ENCODE data around the gene CA6. TPM values are rescaled to one million over a fixed set of nuclear protein-coding genes. Genes with fewer than 3 reads are reported as not detected.
"Not testable (repeated sequence)": the region's sequence is repeated elsewhere in the genome, so short reads cannot be mapped to it uniquely, and the experiment has no call there.

Gene CA6
- total RNA-seq = not detected
- long read RNA-seq = 0 reads

DNA sequence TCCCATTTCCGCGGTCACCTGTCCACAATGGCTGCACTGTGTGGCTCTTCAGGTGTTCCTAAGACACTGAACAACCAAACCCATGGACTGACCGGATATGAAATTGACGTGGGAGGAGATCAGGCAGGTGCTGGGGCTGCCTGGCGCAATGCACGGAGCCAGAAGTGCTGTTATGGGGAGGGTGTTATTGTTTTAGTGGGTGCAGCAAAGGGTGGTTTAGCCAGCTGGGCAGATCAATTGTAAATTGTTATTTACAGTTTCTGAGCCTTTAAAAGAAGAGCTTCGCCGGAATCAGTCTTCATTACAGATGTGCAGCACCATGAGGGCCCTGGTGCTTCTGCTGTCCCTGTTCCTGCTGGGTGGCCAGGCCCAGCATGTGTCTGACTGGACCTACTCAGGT, at the start of gene CA6:
TSS of gene CA6 (plus strand) at position 301 of the 400 bp plus-strand sequence. CDS start at position 320, 19 bp downstream.
- ATAC-seq (no peak), DNase-seq (no peak)
- intact Hi-C loops (cut with DNase I) = no loop called here

DNA sequence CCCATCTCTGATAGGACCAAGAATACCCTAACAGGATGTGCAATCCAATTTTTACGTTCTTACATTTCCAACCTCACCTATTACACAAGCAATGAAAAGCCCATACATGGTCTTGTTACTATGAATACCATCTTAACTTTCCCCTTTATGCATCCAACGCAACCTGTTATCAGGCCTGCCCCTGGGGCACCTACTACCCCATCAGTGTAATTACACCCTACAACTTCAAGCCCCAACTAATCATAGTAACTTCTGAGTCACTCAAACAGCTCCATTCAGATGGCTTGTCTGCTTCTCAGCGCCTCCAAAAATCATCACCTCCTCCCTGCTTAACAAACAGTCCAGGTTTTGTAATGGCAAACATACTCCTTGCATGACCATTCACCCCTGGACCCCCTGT, 48.9 kb upstream of the CA6 start:
- DNase-seq; intact Hi-C loops (cut with DNase I); ATAC-seq: not testable (repeated sequence)

- ATAC-seq; intact Hi-C loops (cut with DNase I); DNase-seq: not testable (repeated sequence)
Observed at GRCh38 chr1:8897505-8897904, 48.2 kb upstream of the CA6 start.

GRCh38 chr1:8898418-8898817, 47.2 kb upstream of the CA6 start:
- intact Hi-C loops (cut with DNase I); ATAC-seq: not testable (repeated sequence)

DNA sequence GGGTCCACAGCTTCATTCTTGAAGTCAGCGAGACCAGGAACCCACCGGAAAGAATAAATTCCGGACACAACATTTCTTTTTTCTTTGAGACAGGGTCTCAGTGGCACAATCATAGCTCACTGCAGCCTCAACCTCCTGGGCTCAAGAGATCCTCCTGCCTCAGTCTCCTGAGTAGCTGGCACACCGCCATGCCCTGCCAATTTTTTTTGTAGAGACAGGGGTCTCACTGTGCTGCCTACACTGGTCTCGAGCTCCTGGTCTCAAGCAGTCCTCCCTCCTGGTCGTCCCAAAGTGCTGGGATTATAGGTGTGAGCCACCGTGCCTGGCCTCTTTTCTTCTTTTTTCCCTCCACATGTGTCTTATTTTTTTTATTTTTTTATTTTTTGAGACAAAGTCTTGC, 46.6 kb upstream of the CA6 start:
- DNase-seq (no peak), ATAC-seq (no peak)
- intact Hi-C loops (cut with DNase I) = no loop called here

More at GRCh38 chr1:8898418-8898817, 47.2 kb upstream of the CA6 start:
- not testable (repeated sequence) for DNase-seq

DNA sequence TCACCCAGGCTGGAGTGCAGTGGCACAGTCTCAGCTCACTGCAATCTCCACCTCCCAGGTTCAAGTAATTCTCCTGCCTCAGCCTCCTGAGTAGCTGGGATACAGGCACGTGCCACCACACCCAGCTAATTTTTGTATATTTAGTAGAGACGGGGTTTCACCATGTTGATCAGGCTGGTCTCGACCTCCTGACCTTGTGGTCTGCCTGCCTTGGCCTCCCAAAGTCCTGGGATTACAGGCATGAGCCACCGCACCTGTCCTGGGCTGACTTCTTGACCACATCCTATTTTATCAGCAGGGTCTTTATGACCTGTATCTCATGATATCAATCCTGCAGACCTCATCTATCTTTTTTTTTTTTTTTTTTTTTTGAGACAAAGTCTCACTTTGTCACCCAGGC, 45.0 kb upstream of the CA6 start:
- ATAC-seq; intact Hi-C loops (cut with DNase I); DNase-seq: not testable (repeated sequence)

DNA sequence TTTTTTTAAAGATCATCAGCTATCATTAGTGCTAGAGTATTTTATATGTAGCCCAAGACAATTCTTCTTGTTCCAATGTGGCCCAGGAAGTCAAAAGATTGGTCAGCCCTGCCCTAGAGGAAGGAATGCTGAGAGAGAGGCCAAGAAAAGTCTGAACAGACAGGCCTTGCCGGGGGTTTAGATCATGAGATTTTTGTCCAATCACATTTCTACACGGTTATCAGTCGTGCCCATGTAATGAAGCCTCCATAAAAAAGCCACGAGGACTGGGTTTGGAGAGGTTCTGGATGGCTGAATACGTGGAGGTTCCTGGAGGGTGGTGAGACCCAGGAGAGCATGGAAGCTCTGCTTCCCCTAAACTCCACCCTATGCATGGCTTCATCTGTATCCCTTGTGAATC, 42.9 kb upstream of the CA6 start:
- ATAC-seq (no peak), DNase-seq (no peak)
- intact Hi-C loops (cut with DNase I) = no loop called here

DNA sequence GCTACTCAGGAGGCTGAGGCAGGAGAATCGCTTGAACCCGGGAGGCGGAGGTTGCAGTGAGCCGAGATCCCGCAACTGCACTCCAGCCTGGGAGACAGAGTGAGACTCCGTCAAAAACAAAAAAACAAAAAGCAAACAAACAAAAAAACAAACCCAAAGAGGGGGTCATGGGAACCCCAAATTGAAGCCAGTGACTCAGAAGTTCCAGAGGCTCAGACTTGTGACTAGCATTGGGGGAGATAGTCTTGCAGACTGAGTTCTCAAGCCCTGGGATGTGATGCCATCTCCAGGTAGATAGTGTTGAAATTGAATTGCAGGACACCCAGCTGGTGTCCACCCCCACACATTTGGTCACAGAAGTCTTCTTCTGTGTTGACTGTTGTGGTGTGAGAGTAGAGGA, 42.3 kb upstream of the CA6 start:
- no peak for DNase-seq
- intact Hi-C loops (cut with DNase I) = no loop called here

DNA sequence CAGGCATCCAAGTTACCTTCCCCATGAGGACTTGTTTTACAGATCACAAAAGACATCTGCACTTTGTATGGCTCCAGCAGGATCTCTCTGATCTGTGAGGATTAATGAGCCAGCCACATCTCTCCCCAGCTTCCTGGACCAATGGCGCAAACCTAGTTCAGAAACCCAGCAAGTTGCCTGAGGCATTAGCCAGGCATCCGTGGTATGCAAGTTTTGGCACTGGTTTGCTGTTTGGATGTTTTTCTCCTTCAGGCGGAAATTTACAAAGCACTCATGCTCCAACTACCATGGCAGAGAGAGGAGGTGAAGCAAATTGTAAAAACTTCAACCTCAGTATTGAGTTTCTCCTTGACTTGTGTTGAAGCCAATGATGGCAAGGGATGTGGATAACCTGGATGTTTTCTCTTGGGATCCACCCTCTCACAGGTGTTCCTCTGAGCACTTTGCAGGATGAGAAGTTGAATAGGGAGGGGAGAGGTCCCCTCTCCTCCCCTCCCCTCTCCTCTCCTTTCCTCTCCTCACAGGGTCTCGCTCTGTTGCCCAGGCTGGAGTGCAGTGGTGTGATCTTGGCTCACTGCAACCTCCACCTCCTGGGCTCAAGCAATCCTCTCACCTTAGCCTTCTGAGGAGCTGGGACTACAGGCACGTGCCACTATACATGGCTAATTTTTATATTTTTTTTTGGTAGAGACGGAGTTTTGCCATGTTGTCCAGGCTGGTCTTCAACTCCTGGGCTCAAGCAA, 41.6 kb upstream of the CA6 start:
- intact Hi-C loops (cut with DNase I) = no loop called here
- ATAC-seq (peak; percentile 75), DNase-seq (peak; percentile 48)

More for the DNA sequence above, 42.3 kb upstream of the CA6 start:
- ATAC-seq = no peak

GRCh38 chr1:8905582-8906191, 40.0 kb upstream of the CA6 start:
- intact Hi-C loops (cut with DNase I) = no loop called here
- peak in 1 of 2 donors; percentile 52 for ATAC-seq
- DNase-seq = no peak

DNA sequence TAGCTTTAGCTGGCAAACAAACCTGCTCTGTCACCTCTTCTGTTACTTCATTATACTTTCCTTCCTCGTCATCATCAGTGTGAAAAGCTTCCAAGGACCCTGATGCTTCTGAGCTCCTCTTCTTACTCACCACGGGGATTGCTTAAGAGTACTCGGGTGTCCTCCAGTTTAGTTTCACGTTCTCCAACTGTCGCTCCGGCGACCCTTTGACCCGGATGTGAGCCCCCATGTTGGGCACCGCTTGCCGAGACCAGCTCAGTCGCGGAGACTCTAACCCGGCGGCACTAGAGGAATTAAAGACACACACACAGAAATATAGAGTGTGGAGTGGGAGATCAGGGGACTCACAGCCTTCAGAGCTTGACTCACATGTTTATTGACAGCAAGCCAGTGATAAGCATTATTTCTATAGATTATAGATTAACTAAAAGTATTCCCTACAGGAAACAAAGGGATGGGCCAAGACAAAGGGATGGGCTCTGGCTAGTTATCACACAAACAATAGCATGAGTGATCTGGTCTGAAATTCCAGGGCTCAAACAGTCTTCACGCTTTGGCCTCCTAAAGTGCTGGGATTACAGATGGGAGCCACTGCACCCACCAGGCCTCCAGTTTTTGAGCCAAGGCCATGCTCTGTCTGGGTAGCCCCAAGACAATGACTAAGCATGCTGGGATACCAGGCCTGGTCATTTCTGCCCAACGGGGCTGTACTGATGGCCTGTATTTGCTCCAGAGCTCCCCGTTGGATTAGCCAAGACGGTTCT, 37.1 kb upstream of the CA6 start:
- intact Hi-C loops (cut with DNase I) = no loop called here
- ATAC-seq (no peak), DNase-seq (no peak)

DNA sequence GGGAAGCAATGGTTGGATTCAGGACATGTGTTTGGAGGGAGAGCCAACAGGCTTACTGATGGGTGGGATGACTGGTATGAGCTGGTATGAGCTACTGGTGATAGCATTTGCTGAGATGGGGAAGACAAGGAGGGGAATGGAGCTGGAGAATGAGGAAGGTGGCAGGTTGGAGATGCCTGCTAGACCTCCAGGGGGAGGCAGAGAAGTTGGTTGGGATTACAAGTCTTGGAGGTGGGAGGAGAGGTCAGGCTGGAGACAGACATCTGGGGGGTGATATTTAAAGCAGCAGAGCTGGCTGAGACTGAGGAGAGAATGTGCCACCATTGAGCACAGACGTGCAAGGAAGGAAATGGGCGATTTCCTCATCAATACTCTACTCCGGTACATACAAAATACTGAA, 35.3 kb upstream of the CA6 start:
- ATAC-seq = no peak
- intact Hi-C loops (cut with DNase I) = no loop called here
- no peak for DNase-seq

DNA sequence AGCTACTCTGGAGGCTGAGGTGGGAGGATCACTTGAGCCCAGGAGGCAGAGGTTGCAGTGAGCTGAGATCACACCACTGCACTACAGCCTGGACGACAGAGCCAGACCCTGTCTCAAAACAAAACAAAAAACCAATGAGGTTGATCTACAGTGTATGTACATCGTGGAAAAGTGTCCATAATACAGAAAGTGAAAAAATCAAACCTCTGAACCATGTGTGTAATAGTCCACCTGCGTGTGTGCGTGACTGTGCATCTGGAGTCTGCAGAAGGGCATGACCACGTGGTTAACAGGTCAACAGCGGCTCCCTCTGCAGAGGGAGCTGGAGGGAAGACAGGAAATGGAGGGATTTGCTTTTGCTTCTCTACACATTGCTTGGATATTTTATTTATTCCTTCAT, 34.8 kb upstream of the CA6 start:
- no peak for DNase-seq
- intact Hi-C loops (cut with DNase I) = no loop called here
- ATAC-seq = no peak

DNA sequence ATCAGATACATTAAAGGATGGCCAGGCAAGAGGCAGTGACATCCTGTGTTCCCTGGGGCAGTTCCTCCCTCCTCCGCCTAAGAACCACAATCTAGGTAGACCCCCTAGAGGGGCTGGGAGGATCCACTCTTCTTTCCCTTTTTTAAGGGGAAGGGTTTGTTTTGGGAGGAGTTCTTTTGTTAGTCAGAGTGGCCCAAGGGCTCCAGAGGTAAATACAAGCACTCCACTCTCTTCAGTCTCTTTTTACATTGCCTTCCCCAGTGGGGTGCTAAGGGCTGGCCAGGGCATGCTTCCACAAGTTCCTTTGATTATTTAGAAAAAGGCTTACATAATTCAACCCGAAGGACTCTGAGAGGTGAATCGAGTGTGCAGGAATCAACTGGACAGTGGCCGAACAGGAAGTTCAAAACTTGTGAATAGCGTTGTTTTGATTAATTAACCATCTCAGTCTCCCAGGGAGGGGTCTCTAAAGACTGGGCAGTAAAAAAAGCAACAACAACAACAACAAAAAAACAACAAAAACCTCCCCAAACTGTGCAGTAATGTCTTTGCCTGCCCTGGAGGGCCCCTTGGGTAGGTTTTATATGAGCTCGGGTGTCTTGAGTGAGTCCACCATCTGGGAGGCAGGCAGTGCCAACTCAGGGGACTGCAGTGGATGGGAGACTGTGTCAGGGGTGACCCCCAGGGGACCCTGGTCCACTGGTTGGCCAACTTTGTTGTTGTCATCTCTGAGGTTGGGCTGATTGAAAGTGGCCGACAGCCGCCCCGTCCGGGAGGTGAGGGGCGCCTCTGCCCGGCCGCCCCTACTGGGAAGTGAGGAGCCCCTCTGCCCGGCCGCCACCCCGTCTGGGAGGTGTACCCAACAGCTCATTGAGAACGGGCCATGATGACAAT, 34.0 kb upstream of the CA6 start:
- intact Hi-C loops (cut with DNase I) = no loop called here
- DNase-seq (no peak), ATAC-seq (no peak)

DNA sequence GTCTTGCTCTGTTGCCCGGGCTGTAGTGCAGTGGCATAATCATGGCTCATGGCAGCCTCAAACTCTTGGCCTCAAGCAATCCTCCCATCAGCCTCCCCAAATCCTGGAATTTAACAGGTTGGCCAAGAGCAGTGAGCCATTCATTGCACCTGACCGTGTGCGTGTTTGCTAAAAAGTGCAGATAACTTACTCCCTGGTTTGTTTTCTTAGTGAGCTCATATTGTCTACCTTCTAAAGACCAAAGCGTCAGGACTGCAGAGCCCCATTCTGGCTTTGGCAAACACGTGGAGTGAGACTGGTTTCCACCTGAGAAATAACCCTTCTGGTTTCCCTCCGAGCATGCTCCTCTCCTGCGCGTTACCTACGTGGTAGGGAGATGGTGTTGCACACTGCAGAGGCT, 32.2 kb upstream of the CA6 start:
- intact Hi-C loops (cut with DNase I) = no loop called here
- ATAC-seq (no peak), DNase-seq (no peak)

DNA sequence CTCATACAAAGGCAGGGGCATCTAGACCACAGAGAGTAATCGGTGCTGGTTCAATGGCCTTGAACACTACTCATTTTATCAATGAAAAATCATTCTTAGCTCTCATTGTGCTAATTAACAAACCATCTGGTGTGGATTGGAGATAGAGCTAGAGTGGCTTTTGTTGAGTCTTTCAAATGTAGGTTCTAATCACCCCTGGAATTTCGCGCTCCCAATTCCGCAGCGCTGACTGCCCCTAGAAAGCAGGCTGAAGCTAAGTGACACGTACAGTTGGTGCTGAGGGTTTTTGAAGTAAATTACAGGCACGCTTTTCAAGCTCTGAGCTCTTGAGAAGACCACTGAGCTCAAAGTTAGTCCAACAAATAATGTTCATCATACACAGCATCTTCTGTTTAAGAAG, 31.2 kb upstream of the CA6 start:
- ATAC-seq (no peak), DNase-seq (no peak)
- intact Hi-C loops (cut with DNase I) = no loop called here

DNA sequence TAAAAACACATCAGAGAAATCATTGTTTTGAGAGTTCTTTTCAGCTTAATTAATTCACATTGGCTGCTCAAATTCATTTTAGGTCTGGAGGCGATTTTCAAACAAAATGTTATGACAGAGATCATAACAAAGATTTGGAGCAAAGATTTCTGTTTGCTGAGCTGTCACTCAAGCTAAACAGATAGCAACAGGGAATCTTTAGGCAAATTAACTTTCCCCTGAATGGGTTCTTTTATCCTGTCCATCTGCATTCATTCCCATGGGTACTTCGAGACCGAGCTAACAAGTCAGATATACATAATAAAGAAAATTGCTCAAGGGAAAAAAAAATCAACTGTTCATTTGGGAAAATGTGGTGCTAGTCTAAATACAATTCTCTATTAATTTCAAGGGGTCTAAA, 30.2 kb upstream of the CA6 start:
- DNase-seq (no peak), ATAC-seq (no peak)
- intact Hi-C loops (cut with DNase I) = loop anchor here (5.0 kb wide), 2 partner anchors 72 to 92 kb away; no protein-coding TSS in a partner anchor

GRCh38 chr1:8917536-8917935, 28.1 kb upstream of the CA6 start:
- not testable (repeated sequence) for ATAC-seq, DNase-seq
- intact Hi-C loops (cut with DNase I) = loop anchor here (5.0 kb wide), 2 partner anchors 70 to 90 kb away; no protein-coding TSS in a partner anchor

GRCh38 chr1:8922962-8923361, 22.7 kb upstream of the CA6 start:
- ATAC-seq (no peak), DNase-seq (no peak)
- intact Hi-C loops (cut with DNase I) = loop anchor here in 1 of 2 donors (10.0 kb wide), 1 partner anchor 172 kb away; no protein-coding TSS in a partner anchor

Data from left cardiac atrium (tissue), 4 donors.